Sciatic nerve (tissue), 2 donors: ENCODE data around the gene NR5A1. TPM values are rescaled to one million over a fixed set of nuclear protein-coding genes. Genes with fewer than 3 reads are reported as not detected.

Source experiments
- ATAC-seq: fragments of 200-7000 bp; cut with Tn5 transposase; one replicate; pipeline ENCODE4 v1.9.1; 2020; ENCODE audit warnings: mild to moderate bottlenecking, moderate library complexity
- DNase-seq: peaks from one replicate; pipeline ENCODE4 v3.0.0-alpha.2; 2020; ENCODE audit warnings: low spot score
- intact Hi-C: fragments of 100-400 bp; cut with DNase I; formaldehyde crosslinking; loops from one replicate; pipeline ENCODE4 v1.14.2; 2022
- total RNA-seq: library from RNA; stranded (reverse); fragmentation: NEBNext Ultra II Directional; extraction: Animal tissue kit (Norgen Biotek cat#: 25700); gene quantifications from one replicate; pipeline ENCODE4 v1.2.1, GENCODE V29; 2021
- donor health status: DM: no; HTN: no; CAD: no.
- donor health status: DM: no; HTN: no; CAD: no.

Gene NR5A1
- total RNA-seq, 1 donor from 2014 or later, result not detected

GRCh38 chr9:124489222-124489621 lies 18.0 kb downstream of the NR5A1 start:
- intact Hi-C loops, result no loop called here
- DNase-seq (no peak), ATAC-seq (no peak)

- intact Hi-C loops, result no loop called here
- DNase-seq (no peak), ATAC-seq (no peak)
Measured at GRCh38 chr9:124488641-124489210, 18.5 kb downstream of the NR5A1 start.

- ATAC-seq, result no peak
- intact Hi-C loops, result no loop called here
- DNase-seq, result no peak
Measured at GRCh38 chr9:124487260-124488182, 19.7 kb downstream of the NR5A1 start.

- ATAC-seq, result no peak
Measured at GRCh38 chr9:124486778-124487259, 20.4 kb downstream of the NR5A1 start.

GRCh38 chr9:124485936-124486335 lies 21.3 kb downstream of the NR5A1 start:
- intact Hi-C loops, result no loop called here
- DNase-seq (no peak), ATAC-seq (no peak)

More at GRCh38 chr9:124486778-124487259, 20.4 kb downstream of the NR5A1 start:
- intact Hi-C loops, result no loop called here
- DNase-seq, result no peak

GRCh38 chr9:124485201-124485600 lies 22.0 kb downstream of the NR5A1 start:
- ATAC-seq (no peak), DNase-seq (no peak)
- intact Hi-C loops, result no loop called here

GRCh38 chr9:124483481-124483880 lies 23.7 kb downstream of the NR5A1 start:
- DNase-seq (no peak), ATAC-seq (no peak)
- intact Hi-C loops, result no loop called here

GRCh38 chr9:124482431-124483031 lies 24.7 kb downstream of the NR5A1 start:
- DNase-seq (no peak), ATAC-seq (no peak)
- intact Hi-C loops, result no loop called here

- no peak for DNase-seq
- ATAC-seq, result no peak
- intact Hi-C loops, result no loop called here
Measured at GRCh38 chr9:124481115-124481514, 26.1 kb downstream of the NR5A1 start.

- ATAC-seq (no peak), DNase-seq (no peak)
- intact Hi-C loops, result no loop called here
Measured at GRCh38 chr9:124480621-124480981, 26.6 kb downstream of the NR5A1 start.

GRCh38 chr9:124479947-124480620 lies 27.1 kb downstream of the NR5A1 start:
- intact Hi-C loops, result no loop called here
- ATAC-seq, result no peak
- DNase-seq, result no peak

- no peak for ATAC-seq
- intact Hi-C loops, result no loop called here
- no peak for DNase-seq
Measured at GRCh38 chr9:124479371-124479770, 27.8 kb downstream of the NR5A1 start.

GRCh38 chr9:124478354-124478753 lies 28.8 kb downstream of the NR5A1 start:
- ATAC-seq (no peak), DNase-seq (no peak)
- intact Hi-C loops, result no loop called here

GRCh38 chr9:124477648-124478285 lies 29.4 kb downstream of the NR5A1 start:
- intact Hi-C loops, result no loop called here

GRCh38 chr9:124477211-124477647 lies 30.0 kb downstream of the NR5A1 start:
- intact Hi-C loops, result no loop called here
- ATAC-seq, result no peak

More at GRCh38 chr9:124477648-124478285, 29.4 kb downstream of the NR5A1 start:
- DNase-seq (no peak), ATAC-seq (no peak)

GRCh38 chr9:124475868-124476690 lies 31.1 kb downstream of the NR5A1 start:
- intact Hi-C loops, result no loop called here
- ATAC-seq, result no peak
- DNase-seq, result no peak

More at GRCh38 chr9:124477211-124477647, 30.0 kb downstream of the NR5A1 start:
- no peak for DNase-seq

GRCh38 chr9:124475158-124475867 lies 31.9 kb downstream of the NR5A1 start:
- intact Hi-C loops, result no loop called here

More at GRCh38 chr9:124475158-124475867, 31.9 kb downstream of the NR5A1 start:
- DNase-seq (no peak), ATAC-seq (no peak)
